Keratinocyte (primary cell): Measurements from ENCODE around the gene ZNF212.

Experiments used
- EZH2 ChIP-seq: IDR thresholded peaks from one replicate; pipeline ENCODE4 v1.6.1; 2012; ENCODE audit warnings: inconsistent platforms, mild to moderate bottlenecking, low read length, moderate library complexity
- TF ChIP-seq, protein P1 (sequence below), 3 experiments: IDR thresholded peaks in 1 of 3; conservative IDR thresholded peaks in 1 of 3; optimal IDR thresholded peaks in 1 of 3; 2 replicates in 2 of 3; 3 replicates in 1 of 3; pipeline versions ENCODE3 to v1.5.1; 2011; ENCODE audit warnings: low read length in 3 of 3, mild to moderate bottlenecking in 3 of 3, moderate library complexity in 2 of 3, control low read depth in 1 of 3, inconsistent platforms in 1 of 3; ENCODE audit not compliant: insufficient read depth in 2 of 3; ENCODE audit errors: extremely low read depth in 1 of 3

DNA sequence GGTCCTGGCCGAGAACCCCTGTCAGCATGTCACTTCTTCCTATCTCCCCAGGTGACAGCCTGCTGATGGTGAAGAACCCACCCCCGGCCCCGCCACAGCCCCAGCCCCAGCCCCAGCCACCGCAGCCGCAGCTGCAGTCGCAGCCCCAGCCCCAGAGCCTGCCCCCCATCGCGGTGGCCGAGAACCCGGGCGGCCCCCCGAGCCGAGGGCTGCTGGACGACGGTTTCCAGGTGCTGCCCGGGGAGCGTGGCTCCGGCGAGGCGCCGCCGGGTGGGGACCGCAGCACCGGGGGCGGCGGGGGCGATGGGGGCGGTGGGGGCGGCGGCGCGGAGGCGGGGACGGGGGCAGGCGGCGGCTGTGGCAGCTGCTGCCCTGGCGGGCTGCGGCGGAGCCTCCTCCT is 15.7 kb upstream of the ZNF212 start:
- no peak for TF ChIP-seq EZH2
- TF ChIP-seq, protein P1, sequence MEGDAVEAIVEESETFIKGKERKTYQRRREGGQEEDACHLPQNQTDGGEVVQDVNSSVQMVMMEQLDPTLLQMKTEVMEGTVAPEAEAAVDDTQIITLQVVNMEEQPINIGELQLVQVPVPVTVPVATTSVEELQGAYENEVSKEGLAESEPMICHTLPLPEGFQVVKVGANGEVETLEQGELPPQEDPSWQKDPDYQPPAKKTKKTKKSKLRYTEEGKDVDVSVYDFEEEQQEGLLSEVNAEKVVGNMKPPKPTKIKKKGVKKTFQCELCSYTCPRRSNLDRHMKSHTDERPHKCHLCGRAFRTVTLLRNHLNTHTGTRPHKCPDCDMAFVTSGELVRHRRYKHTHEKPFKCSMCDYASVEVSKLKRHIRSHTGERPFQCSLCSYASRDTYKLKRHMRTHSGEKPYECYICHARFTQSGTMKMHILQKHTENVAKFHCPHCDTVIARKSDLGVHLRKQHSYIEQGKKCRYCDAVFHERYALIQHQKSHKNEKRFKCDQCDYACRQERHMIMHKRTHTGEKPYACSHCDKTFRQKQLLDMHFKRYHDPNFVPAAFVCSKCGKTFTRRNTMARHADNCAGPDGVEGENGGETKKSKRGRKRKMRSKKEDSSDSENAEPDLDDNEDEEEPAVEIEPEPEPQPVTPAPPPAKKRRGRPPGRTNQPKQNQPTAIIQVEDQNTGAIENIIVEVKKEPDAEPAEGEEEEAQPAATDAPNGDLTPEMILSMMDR (optimal IDR thresholded peaks at IDR 0.05 in 1 of 3, IDR thresholded peaks at IDR 0.05 in 1 of 3, conservative IDR thresholded peaks at IDR 0.05 in 1 of 3; ENCODE audit: extremely low read depth in 1 of 3, insufficient read depth in 2 of 3, low read length in 3 of 3), result no peak
